Tibial nerve (tissue), 4 donors: ENCODE results near the gene IL25.

Experiments
- EP300 ChIP-seq, 2 donors: sonication (generic); formaldehyde crosslinking; IDR thresholded peaks; one replicate each; pipeline ENCODE4 v1.6.1; 2017; ENCODE audit warnings: antibody characterized with exemption in 2 of 2, mild to moderate bottlenecking in 1 of 2
- POLR2A ChIP-seq, 2 donors: fragments of 450-650 bp; IDR thresholded peaks; one replicate each; pipeline ENCODE4 v1.6.1; 2017; ENCODE audit warnings: antibody characterized with exemption in 2 of 2, mild to moderate bottlenecking in 2 of 2, moderate library complexity in 2 of 2
- TF ChIP-seq, protein P1 (sequence below), 5 experiments: fragments of 200-600 bp in 3 of 5; fragments of 450-650 bp in 2 of 5; sonication (generic) in 3 of 5; IDR thresholded peaks; one replicate each; pipeline ENCODE4 v1.5.1; 2016 to 2019; ENCODE audit warnings: antibody characterized with exemption in 5 of 5, mild to moderate bottlenecking in 3 of 5, moderate library complexity in 2 of 5

- TF ChIP-seq, protein P1, sequence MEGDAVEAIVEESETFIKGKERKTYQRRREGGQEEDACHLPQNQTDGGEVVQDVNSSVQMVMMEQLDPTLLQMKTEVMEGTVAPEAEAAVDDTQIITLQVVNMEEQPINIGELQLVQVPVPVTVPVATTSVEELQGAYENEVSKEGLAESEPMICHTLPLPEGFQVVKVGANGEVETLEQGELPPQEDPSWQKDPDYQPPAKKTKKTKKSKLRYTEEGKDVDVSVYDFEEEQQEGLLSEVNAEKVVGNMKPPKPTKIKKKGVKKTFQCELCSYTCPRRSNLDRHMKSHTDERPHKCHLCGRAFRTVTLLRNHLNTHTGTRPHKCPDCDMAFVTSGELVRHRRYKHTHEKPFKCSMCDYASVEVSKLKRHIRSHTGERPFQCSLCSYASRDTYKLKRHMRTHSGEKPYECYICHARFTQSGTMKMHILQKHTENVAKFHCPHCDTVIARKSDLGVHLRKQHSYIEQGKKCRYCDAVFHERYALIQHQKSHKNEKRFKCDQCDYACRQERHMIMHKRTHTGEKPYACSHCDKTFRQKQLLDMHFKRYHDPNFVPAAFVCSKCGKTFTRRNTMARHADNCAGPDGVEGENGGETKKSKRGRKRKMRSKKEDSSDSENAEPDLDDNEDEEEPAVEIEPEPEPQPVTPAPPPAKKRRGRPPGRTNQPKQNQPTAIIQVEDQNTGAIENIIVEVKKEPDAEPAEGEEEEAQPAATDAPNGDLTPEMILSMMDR (IDR thresholded peaks at IDR 0.05): no peak
- no peak for TF ChIP-seq POLR2A (IDR thresholded peaks at IDR 0.05)
- TF ChIP-seq EP300 (IDR thresholded peaks at IDR 0.05): no peak
These were observed 15.6 kb downstream of the IL25 start for GRCh38 chr14:23387916-23388882.
